Measurements from ENCODE around the gene NRG2.

DNA sequence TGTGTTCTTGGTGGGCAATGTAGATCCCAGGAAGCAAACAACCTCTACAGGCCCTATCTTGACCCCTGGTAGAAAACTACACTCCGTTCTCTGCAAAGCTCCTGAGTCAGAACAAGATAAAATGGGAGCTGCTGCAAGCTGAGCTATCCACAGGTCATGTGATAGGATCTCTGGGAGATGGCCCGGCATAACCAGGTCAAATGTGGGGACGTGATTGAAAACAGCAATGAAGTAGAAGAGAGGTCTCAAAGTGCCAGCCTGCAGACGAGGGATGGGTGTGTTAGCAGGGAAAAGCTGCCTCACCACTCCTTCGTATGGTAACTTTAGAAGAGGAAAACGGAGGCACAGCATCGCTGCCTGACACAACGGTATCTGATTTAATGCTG lies 25.0 kb downstream of the NRG2 start:
- TF ChIP-seq CEBPB (IDR thresholded peaks at IDR 0.05; ENCODE audit: low read depth, low read length), result no peak
- TF ChIP-seq, protein P1, sequence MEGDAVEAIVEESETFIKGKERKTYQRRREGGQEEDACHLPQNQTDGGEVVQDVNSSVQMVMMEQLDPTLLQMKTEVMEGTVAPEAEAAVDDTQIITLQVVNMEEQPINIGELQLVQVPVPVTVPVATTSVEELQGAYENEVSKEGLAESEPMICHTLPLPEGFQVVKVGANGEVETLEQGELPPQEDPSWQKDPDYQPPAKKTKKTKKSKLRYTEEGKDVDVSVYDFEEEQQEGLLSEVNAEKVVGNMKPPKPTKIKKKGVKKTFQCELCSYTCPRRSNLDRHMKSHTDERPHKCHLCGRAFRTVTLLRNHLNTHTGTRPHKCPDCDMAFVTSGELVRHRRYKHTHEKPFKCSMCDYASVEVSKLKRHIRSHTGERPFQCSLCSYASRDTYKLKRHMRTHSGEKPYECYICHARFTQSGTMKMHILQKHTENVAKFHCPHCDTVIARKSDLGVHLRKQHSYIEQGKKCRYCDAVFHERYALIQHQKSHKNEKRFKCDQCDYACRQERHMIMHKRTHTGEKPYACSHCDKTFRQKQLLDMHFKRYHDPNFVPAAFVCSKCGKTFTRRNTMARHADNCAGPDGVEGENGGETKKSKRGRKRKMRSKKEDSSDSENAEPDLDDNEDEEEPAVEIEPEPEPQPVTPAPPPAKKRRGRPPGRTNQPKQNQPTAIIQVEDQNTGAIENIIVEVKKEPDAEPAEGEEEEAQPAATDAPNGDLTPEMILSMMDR (conservative IDR thresholded peaks at IDR 0.05; ENCODE audit: low read depth, low read length), result no peak
- no peak for TF ChIP-seq MAZ (IDR thresholded peaks at IDR 0.05; ENCODE audit: borderline replicate concordance, low read depth, low read length)
- no peak for TF ChIP-seq RAD21 (IDR thresholded peaks at IDR 0.05; ENCODE audit: low read length)
- no peak for TF ChIP-seq POLR2A (IDR thresholded peaks at IDR 0.05; ENCODE audit: low read depth, low read length)
- TF ChIP-seq, protein P2, sequence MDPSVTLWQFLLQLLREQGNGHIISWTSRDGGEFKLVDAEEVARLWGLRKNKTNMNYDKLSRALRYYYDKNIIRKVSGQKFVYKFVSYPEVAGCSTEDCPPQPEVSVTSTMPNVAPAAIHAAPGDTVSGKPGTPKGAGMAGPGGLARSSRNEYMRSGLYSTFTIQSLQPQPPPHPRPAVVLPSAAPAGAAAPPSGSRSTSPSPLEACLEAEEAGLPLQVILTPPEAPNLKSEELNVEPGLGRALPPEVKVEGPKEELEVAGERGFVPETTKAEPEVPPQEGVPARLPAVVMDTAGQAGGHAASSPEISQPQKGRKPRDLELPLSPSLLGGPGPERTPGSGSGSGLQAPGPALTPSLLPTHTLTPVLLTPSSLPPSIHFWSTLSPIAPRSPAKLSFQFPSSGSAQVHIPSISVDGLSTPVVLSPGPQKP (IDR thresholded peaks at IDR 0.05; ENCODE audit: borderline replicate concordance, low read depth, low read length), result no peak
- TF ChIP-seq RFX5 (IDR thresholded peaks at IDR 0.05; ENCODE audit: low read depth, low read length), result no peak

Measured in IMR-90 (cell line).